Peyer's patch (tissue), 4 donors: Measurements from ENCODE around the gene GABARAP.

Experiments used
- POLR2A ChIP-seq, 2 donors: fragments of 450-650 bp; IDR thresholded peaks; one replicate each; pipeline ENCODE4 v1.5.1; 2017; ENCODE audit warnings: antibody characterized with exemption in 2 of 2, mild to moderate bottlenecking in 2 of 2, moderate library complexity in 2 of 2
- TF ChIP-seq, protein P1 (sequence below), 6 experiments: fragments of 450-650 bp in 4 of 6; fragments of 200-600 bp in 2 of 6; sonication (generic) in 1 of 6; IDR thresholded peaks; one replicate each; pipeline ENCODE4 v1.5.1; 2017 to 2019; ENCODE audit warnings: antibody characterized with exemption in 6 of 6, mild to moderate bottlenecking in 3 of 6, moderate library complexity in 1 of 6

DNA sequence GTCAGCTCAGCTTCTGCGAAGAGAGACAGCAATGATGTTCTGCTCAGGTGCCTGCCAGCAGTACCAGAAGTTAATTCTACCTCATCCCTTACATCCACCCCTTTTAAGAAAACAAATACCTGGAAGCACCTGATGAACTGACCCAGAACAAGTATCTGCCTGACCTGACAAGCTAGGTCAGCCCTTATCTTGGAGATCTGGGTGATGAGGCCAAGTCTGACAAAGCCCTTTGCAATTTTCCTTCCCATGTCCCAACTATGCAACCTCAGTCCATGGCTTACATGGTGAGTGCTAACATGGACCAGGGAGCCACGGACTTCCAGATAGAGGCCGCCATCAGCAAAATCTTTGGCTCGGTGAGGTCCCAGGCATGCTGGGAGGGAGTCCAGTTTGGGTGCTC is 18.9 kb downstream of the GABARAP start:
- no peak for TF ChIP-seq POLR2A (IDR thresholded peaks at IDR 0.05)
- TF ChIP-seq, protein P1, sequence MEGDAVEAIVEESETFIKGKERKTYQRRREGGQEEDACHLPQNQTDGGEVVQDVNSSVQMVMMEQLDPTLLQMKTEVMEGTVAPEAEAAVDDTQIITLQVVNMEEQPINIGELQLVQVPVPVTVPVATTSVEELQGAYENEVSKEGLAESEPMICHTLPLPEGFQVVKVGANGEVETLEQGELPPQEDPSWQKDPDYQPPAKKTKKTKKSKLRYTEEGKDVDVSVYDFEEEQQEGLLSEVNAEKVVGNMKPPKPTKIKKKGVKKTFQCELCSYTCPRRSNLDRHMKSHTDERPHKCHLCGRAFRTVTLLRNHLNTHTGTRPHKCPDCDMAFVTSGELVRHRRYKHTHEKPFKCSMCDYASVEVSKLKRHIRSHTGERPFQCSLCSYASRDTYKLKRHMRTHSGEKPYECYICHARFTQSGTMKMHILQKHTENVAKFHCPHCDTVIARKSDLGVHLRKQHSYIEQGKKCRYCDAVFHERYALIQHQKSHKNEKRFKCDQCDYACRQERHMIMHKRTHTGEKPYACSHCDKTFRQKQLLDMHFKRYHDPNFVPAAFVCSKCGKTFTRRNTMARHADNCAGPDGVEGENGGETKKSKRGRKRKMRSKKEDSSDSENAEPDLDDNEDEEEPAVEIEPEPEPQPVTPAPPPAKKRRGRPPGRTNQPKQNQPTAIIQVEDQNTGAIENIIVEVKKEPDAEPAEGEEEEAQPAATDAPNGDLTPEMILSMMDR (IDR thresholded peaks at IDR 0.05) = no peak
